CD4-positive, alpha-beta T cell treated with Interleukin-2 at 100 ng/mL for 4 hours (primary cell): ENCODE measurements around the gene DMXL1.
"Not testable (repeated sequence)": the region's sequence is repeated elsewhere in the genome, so short reads cannot be mapped to it uniquely, and the experiment has no call there.

Experiments used
- DNase-seq: peaks from one replicate; pipeline ENCODE4 v3.0.0-alpha.2; 2020; ENCODE audit warnings: low spot score

DMXL1 gene

DNA sequence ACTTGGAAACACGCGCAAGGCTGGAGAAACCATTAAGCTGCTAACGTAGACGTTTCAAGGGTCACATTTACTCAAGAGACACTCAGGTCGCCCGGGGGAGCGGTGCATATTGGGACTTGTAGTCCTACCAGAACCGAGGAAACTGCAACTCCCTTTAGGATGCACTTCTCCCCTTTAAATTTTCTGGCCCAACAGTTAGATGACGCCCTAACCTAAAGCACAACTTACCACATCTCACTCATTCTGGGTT lies 384 bp upstream of the DMXL1 start:
- no peak for DNase-seq

DNA sequence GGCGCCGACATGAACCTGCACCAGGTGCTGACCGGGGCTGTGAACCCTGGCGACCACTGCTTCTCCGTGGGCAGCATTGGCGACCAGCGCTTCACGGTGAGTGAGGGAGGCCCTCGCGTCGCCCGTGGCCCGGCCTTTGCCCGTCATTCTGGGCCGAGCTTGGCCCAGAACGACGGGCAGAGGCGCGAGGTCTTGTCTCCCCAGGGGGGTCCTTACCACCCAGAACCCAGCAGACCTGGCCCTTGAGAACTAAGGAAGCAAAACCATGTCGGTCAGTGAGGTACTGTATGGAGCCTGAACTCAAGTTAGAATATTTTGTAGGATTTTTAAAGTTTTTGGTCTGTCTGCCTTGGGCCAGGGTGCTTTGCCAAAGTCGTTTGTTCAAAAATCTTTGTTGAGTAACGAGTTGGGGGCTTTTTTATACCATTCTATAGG lies 691 bp downstream of the DMXL1 start:
- peak; percentile 5 for DNase-seq

DNA sequence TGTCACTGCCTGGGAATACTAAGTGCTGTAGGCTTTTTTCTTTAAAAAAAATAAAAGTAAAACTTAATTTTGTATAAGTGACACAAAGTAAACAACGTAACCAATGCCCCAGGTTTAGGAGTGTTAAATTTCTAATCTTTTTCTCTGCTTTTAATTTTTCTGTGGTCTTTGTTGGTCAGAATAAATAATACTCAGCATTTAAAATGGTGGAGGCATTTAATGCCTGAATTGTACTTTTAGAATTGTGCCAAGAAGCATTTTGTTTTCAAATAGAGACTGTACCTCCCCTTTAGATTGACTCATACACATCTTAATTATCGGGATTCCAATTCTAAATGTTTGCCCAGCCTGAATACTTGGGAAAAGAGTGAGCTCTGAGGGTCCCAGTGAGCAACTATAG lies 1.6 kb downstream of the DMXL1 start:
- no peak for DNase-seq

DNA sequence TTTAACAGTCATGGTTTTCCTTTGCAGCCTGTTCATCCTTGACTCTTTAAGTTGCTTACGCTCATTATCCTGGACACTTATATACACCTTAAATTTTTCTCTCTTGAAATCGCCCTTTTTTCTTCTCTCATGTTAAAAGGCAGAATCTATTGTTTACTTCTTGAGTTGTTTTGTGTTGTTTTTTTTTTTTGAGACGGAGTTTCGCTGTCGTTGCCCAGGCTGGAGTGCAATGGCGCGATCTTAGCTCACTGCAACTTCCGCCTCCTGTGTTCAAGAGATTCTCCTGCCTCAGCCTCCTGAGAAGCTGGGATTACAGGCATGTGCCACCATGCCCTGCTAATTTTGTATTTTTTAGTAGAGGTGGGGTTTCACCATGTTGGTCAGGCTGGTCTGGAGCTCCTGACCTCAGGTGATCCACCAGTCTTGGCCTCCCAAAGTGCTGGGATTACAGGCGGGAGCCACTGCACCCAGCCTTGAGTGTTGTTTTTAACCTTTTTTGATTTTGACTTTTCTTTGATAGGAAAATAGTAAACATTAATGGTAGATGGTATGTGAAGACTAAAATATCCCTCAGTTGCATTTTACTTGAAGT lies 3.0 kb downstream of the DMXL1 start:
- not testable (repeated sequence) for DNase-seq

DNA sequence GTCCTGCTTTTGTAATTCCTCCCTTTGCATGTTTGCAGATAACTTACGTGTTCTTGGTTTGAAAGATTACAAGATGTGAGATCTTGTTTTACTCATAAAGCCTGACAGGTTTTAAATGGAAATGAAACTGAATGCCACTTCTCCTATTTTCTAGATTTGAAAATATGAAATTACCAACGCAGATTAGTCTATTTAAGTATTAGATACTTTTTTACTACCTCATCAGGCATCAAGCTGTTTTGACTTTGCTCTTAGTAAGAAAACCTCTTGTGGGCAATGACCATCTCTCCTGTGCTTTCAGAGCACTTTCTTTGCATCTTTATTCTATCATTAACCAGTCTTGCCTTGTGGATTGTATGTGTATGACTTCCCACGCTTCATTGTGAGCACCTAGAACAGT lies 3.5 kb downstream of the DMXL1 start:
- no peak for DNase-seq

DNA sequence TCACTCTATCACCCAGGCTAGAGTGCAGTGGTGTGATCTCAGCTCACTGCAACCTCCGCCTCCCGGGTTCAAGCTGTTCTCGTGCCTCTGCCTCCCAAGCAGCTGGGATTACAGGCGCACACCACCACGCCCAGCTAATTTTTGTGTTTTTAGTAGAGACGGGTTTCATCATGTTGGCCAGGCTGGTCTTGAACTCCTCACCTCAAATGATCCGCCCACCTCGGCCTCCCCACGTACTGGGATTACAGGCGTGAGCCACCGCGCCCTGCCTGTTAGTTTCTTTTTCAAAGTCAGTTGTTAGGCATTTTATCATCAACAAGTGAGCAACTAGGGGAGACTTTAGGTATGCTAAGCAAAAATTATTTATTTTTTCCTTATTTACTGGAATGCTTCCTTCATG lies 4.4 kb downstream of the DMXL1 start:
- DNase-seq = not testable (repeated sequence)

DNA sequence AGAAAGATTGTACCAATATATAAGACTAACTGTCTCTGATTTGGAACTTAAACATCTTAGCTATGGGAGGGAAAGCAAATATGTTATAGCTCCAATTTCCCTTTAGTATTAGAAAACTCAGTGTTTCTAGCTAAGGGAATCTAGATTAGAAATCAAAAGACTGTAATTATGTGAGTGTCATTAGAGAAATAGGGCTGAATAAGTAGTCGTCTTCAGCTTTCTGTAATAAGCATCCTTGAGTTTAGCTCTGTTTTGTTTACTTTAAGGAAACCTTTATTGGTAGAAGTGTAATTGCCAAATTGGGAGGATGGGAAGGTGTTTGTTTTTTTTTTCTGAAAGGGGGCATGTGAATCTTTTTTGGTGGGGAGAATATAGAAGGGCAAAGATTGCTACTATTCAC lies 5.2 kb downstream of the DMXL1 start:
- no peak for DNase-seq

DNA sequence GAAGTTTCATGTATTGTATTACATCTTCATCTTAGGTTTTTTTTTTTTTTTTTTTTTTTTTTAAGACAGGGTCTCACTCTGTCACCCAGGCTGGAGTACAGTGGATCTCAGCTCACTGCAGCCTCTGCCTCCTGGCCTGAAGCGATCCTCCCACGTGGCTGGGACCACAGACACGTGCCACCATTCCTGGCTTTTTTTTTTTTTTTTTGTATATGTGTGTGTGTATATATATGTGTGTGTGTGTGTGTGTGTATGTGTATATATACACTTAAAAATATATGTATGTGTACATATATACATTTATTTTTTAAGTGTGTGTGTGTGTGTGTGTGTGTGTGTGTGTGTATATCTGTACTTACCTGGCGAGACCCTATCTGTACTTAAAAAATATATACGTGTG lies 6.6 kb downstream of the DMXL1 start:
- no peak for DNase-seq

DNA sequence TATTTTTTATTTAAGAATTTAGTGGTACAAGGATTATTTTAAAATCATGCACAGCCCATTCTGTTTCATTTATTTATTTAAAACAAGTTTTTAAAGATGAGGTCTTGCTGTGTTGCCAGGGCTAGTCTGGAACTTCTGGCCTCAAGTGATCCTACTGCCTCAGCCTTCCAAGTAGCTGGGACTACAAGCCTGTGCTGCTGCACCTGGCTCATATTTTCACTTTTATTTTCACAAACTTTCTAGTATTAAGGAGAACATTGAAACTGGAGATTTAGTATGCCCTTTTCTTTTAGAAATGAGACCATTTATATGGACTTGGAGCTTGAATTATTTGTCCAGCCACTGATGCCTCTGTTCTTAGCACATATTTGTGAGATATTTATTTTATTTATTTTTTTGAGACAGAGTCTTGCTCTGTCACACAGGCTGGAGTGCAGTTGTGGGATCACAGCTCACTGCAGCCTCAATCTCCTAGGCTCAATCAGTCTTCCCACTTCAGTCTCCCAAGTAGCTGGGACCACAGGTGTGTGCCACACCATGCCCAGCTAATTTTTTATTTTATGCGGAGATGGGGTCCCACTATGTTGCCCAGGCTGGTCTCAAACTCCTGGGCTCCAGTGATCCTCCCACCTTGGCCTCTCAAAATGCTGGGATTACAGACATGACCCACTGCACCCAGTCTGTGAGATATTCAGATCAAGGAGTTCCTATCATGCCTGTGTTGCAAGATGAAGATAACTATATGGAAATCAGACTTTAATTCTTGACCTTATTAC lies 7.4 kb downstream of the DMXL1 start:
- no peak for DNase-seq

DNA sequence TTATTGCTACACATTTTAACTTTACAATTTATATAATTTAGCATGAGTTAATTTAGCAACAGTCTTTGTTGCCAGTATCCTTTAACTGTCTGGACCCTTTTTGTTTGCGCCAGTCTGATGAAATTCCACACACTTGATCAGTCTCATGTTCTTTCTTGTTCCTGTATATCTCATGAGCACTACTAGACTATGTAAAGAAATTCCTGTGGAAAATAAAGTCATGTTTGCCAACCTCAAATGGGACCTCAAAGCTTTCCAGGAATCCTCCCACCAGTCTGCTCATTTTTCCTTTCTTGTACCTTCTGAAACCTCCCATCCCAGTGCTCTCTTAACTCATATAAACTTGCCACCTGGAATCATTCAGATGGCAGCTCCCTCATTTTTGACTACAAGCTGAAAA lies 8.0 kb downstream of the DMXL1 start:
- no peak for DNase-seq

DNA sequence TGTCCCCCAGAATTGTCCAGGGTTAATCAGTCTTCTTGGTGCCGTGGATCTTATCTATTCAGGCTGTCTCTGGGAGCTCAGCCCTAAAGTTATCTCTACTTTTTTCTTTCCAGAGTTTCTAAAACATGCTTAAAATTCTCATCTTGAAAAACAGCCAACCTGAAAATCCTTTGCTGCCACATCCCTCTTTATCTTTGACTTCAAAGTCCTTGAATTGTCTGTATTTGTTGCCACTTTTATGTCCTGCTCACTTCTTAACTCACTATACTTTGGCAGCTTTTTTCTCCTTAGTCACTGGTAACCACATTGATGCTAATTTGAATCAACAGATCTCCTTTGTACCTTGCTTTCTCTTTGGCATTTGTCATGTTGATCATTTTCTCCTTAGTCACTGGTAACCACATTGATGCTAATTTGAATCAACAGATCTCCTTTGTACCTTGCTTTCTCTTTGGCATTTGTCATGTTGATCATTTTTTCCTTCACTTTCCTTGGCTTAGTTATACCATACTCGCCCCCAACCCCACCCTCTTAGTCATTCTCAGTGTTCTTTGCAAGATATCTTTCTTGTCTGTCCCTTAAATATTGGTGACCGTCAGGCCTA lies 8.5 kb downstream of the DMXL1 start:
- DNase-seq = peak; percentile 34

DNA sequence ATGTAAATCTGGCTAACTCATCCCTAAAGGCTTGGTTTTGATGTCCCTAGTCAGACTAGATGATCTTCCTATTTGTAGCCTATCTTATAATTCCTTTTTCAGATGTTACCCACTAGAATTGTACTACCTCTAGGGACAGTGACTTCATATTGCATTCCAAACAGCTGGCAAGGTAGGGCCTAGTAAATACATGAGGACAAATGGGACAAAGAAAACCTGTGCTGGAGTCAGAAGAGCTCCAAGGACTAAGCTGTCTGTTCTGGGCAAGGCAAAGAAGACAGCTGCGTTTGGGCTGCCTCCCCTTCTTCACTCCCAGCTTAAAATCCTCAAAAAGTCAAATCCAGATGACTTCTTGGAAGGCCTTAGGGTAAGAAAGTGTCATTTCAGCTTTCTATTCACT lies 10.0 kb downstream of the DMXL1 start:
- no peak for DNase-seq

DNA sequence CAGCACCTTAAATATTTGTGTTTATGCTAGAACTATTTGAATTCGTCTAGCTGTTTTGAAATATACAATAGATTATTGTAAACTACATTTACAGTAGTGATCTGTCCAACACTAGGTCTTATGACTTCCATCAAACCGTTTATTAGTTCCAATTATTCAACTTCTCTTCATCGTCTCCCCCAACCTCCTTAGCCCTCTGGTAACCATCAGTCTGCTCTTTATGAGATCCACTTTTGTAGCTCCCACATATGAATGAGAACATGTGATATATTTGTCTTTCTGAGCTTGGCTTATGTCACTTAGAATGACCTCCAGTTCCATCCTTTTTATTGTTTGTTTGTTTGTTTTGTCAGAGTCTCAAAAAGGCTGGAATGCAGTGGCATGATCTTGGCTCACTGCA lies 11.8 kb downstream of the DMXL1 start:
- no peak for DNase-seq

DNA sequence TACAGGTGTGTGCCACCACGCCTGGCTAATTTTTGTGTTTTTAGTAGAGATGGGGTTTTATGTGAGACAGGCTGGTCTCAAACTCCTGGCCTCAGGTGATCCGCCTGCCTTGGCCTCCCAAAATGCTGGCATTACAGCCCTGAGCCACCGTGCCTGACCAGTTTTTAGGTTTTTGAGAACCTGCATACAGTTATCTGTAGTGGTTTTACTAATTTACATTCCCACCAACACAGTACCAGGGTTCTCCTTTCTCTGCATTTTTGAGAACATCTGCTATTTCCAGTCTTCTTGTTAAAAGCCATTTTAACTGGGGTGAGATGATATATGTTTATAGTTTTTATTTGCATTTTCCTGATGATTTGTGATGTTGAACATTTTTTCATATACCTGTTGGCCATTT lies 12.8 kb downstream of the DMXL1 start:
- DNase-seq = no peak

DNA sequence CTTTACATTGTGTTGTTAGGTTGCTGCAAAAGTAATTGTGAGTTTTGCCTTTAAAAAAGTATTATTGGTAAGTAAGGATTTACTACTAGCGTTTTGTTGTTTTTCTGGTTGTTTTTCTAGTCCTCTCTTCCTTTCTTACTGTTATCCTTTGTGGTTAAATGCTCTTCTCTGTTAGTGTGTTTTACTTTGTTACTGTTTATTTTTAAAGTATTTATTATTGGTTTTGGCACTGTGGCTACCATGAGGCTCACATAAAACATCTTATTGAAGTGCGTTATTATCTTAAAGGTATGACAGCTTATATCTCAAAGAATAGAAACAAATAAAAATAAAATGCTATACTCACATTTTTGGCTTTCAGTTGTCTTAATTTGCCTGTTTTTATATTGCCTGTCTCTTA lies 17.6 kb downstream of the DMXL1 start:
- no peak for DNase-seq

DNA sequence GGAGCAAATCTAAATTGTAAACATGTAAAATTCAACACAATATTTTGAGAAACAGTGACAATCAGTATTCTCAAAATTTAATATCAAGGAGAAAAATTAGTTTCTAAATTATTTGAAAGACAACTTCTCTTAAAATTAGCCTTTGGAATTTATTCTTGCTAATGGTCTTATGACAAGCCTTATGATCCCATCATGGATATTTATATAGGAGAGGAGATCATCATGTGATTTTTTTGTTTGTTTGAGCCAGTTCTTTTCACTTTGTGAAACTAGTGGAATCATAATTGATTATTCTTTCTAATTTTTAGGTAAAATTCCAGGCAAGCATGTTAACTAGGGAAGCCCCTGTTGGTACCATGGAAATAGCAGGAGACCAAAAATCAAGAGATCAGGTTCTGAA lies 24.7 kb downstream of the DMXL1 start:
- DNase-seq = no peak

DNA sequence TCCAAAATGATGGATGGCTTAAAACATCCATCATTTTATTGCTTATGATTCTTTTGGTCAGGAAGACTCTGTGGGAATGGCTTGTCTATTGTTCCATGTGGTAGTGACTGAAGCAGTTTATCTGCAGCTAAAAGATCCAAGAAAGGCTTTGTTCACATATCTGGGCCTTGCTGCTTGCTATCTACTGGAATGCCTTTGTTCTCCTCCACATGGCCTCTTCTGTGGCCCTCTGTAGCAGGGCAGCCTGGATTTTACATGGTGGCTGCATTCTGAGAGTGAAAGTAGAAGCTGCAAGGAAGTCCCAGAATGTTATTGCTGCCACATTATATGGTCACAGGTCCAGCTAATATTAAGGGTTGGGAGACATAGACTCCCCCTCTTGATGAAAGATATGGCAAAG lies 35.1 kb downstream of the DMXL1 start:
- no peak for DNase-seq

DNA sequence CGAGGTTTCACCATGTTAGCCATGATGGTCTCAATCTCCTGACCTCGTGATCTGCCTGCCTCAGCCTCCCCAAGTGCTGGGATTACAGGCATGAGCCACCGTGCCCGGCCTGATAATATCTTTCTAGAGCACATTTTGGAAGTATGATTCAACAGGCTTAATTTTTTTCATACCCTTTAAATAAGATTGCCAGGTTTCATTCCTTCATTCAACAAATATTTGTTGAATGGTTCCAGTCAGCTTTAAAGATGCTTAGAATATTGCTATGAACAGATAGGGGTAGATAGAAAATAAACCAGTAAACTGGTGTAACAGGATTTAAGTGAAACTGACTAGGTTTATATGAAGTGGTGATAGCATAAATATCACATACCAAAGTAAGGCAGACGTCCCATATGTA lies 41.3 kb downstream of the DMXL1 start:
- no peak for DNase-seq

DNA sequence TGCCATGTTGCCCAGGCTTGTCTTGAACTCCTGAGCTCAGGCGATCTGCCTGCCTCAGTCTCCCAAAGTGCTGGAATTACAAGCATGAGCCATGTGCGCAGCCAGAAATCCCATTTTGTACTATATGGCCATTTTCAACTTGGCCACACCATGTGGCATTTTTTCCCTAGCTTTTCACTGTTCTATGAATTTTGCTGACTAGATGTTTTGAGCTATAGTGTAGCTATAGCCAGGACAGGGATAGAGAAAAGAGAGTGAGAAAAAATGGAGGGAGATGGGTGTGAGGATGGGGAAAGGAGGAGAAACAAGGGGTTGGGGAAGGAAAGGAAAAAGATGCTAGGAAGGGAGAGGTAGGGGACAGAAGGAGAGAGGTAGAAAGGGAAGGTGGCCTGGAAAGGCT lies 46.4 kb downstream of the DMXL1 start:
- no peak for DNase-seq

DNA sequence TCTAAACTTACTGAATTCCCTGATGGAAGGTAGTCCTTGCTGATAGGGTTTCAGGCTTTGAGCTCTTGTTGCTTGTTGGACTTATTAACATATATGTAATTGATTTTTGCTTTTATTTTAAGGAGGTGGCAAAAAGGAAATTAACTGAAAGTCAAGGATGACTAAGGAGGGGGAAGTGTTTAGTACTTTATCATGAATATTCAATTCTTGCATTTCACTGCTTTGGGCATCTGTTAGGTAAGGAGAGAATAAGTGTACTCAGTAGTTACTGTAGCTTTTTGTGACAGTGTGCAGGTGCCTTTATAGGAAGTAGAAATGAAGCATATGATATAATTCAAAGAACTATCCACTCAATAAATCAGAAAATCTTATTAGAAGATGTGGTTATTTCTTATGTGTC lies 47.1 kb downstream of the DMXL1 start:
- DNase-seq = no peak

DNA sequence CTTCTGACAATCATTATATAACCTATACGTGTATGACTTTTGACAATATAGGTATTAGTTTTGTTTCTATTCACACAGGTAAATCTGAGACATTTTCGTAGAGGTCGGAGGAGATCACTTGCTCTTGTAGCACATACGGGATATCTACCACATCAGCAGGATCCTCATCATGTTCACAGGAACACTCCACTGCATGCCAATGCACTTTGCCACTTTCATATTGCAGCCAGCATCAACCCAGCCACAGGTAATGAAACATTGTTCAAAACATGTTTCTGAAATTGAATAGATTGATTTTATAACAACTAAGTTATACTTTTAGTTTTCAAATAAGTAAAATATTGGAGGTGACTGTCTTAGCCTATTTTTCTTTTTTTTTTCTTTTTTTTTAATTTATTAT lies 50.0 kb downstream of the DMXL1 start:
- DNase-seq = no peak

DNA sequence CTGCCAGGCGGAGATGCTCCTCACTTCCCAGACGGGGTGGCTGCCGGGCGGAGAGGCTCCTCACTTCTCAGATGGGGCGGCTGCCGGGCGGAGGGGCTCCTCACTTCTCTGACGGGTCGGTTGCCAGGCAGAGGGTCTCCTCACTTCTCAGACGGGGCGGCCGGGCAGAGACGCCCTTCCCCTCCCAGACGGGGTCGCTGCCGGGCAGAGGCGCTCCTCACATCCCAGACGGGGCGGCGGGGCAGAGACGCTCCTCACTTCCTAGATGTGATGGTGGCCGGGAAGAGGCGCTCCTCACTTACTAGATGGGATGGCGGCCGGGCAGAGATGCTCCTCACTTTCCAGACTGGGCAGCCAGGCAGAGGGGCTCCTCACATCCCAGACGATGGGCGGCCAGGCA lies 51.6 kb downstream of the DMXL1 start:
- not testable (repeated sequence) for DNase-seq

DNA sequence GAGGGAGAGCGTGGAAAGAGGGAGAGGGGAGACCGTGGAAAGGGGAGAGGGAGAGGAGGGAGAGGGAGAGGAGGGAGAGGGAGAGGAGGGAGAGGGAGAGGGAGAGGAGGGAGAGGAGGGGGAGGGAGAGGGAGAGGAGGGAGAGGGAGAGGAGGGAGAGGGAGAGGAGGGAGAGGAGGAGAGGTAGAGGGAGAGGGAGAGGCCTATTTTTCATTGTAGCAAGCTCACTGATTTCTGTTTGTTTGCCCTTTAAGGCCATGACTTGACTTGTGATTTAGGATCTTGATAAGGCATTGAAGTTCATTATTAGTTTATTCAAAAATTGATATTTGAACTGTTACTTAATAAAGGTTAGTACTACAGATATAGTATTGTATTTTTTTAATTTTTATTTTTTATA lies 52.4 kb downstream of the DMXL1 start:
- no peak for DNase-seq

DNA sequence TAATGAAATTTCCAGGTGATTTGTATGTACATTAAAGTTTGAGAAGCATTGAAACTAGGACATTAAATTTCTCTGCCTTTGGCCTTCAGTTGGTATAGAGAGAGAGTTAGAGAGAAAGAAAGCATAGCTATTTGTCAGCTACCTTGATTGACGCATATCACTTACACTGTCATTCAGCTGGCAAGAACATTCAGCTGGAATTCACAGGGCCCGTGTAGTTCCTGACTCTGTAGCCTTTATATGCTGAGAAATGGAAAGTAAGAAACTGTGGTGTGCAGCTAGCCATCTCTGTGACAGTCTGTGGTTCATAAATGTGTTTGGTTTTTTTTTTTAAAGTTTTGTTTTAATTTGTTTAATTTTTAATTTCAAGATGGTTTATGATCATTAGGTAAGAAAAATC lies 58.9 kb downstream of the DMXL1 start:
- no peak for DNase-seq
